Right renal pelvis (tissue), 4 donors: ENCODE results near the gene ETV3. TPM values are rescaled to one million over a fixed set of nuclear protein-coding genes. Genes with fewer than 3 reads are reported as not detected.

Experiments used
- DNase-seq, 4 donors: peaks; one replicate each; pipeline ENCODE4 v3.0.0-alpha.2; 2013; ENCODE audit warnings: low read depth in 4 of 4, low spot score in 3 of 4, missing footprints in 1 of 4
- polyA plus RNA-seq, 4 donors: library from polyadenylated mRNA; unstranded; fragments of 120-200 nt; gene quantifications; one replicate each; pipeline ENCODE4 v1.2.1, GENCODE V29; 2013; ENCODE audit not compliant: insufficient read length in 4 of 4

Gene ETV3
- polyA plus RNA-seq, 4 donors: 23.7 to 29.1 (median 28.8) TPM

DNA sequence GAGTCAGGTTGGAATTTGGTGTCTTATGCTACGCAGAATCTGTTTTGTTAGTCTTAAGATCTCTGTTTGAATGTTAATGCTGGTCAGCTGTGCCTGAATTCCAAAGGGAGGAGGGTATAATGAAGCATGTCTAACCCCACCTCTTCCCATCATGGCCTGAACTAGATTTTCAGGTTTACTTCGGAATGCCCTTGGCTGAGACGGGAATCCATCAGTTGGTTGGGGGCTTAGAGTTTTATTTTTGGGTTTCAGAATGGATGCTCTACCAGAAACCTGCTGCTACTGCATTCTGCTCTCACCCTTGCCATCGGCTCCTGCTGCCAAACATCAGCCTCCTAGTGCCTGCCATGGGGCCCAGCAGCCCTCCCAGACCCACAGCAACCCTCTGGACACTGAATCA lies 24.1 kb upstream of the ETV3 start:
- no peak for DNase-seq

DNA sequence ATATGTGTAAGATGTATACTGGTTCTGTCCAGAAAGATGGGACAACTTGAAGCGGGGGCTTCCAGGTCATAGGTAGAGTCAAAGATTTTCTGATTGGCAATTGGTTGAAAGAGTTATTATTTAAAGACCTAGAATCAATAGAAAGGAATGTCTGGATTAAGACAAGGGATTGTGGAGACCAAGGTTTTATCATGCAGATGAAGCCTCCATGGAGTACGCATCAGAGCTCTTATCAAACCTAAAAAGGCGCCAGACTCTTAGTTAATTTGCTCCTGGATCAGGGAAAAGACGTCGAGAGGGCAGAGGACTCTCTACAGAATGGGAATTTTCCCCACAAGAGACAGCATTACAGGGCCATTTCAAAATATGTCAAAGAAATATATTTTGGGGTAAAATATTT lies 23.7 kb upstream of the ETV3 start:
- DNase-seq: no peak

DNA sequence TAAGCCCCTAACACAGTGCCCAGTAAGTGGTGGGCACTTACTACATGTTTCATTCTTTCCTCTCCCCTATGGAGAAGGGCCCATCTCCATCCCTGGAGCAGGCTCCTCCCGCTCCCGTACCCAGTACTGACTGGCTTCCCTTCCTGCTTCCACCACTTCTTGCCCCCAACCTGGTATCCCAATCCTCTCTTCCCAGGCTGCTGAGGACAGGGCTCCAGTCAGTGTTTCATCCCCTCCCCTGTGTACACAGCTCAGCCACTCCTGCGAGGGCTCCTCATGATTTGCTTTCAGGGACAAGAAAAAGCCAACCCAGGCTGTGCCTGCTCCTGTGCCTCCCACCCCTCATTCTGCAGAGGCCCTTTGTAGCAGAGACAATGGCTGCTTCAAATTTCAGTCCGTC lies 20.8 kb upstream of the ETV3 start:
- DNase-seq: no peak

DNA sequence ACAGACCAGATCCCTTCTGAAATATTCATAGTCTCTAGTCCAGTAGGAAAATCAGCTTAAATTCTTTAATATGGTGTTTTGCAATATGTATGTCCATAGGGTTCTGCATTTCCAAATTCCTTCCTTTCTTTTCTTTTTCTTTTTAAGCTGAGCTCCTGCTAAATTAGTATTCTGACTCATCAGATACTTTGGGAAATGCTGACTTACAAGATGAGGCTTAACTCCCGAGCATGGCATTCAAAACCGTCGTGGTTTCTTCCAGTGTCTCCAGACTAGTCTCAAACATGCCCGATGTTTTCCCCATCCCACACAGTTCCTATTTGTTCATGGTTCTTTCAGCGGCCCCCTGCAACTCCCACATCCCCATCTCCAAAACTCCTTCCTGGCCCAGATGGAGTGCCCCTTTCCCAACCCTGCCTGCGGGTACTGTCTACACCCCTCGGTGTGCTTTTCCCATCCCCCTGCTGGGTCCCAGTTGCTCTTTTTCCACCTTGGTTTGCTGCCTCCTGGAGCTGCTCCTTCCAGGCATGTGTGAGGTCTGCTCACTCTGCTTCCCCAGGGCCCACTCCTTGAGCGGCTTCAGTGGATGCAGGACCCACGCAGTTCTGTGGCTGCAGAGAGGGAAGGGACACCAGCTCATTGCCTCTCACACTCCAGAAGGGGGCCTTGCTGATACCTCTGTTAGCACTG lies 19.5 kb upstream of the ETV3 start:
- DNase-seq: no peak

DNA sequence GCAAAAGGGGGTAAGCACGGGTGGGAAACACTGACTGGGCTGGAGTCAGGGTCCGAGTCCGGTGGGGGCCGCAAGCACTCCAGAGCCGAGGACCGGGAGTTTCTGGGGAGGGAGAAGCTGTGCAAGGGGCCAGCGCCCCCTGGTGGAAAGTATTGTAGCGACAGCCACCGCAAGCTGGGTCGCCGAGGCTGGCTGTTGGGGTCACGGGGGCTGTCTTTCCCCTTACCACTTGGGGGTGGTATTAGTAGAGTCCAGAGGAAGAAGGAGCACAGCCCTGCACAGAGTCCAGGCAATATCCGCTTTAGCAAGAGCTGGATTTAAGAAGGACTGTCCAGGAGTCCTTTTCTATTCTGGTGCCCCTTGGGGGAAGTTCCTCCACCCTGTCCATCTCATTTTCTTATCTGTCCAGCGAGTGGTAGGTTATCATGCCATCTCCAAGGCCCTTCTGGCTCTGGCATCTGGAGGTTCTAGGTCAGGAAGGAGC lies 17.9 kb upstream of the ETV3 start:
- peak in 2 of 4 donors; percentile 58 to 71 for DNase-seq

- DNase-seq: no peak
These were observed 17.5 kb upstream of the ETV3 start for GRCh38 chr1:157155658-157156057.

DNA sequence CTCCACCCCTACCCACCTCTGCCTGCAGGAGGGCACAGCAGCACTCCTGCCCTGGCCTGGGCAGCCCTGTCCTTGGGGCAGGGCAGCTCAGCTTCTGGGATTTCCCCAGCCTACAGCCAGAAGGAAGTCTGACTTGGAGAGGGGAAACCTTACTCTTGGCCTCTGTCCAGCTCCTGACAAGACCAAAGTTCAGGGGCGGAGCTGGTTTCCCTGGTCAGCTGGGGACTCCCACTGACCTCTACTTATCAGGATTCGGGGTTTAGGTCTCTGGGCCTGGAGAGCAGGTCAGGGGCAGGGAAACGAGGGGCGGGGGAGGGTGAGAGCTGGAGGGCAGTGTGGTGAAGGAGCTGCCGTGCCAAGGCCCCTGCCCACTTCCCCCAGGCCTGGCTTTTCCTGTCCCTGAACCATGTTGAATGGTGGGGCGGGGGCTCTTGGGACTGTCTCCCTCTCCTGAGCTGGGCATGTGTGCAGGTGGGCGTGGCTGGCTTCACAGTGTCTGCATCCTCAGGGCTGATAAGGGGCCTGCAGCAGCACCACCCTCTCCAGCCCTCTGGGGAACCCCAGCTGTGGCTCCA lies 16.8 kb upstream of the ETV3 start:
- no peak for DNase-seq

- no peak for DNase-seq
These were observed 16.1 kb upstream of the ETV3 start for GRCh38 chr1:157154291-157154690.

DNA sequence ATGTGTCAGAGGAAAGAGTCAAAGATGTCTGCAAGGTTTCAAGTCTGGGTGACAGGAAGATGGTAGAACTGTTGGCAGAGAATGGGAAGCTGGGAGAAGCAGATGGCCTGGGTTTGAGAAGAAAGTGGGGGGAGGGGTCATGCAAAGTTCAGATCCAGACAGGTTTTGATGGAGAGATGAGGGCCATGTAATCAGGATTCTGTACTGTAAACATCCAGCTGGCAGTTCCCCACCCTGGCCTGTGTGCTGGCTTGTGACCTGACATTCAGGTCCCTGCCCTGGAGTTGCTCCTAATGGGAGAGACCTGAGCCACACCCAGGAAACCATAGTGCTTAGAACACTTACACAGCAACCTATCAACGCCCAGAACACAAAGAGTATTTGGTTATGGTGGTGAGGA lies 15.6 kb upstream of the ETV3 start:
- no peak for DNase-seq

DNA sequence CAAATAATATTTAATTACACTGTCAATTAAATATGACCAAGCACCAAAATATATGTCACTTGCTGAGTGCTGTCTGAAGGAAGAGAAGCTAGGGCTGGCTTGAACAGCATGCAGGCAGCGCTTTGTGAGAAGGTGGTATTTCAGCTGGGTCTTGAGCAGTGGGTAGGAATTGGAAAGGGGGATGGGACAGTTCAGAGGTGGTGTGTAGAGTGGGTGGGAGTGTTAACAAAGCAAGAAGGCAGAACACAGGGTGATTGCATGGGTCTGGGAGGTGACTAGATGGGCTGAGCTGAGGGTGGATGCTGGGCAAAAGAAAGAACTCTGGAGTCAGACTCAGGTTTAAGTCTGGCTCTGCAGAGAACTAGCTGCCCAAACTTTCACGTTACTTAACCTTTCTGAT lies 14.3 kb upstream of the ETV3 start:
- no peak for DNase-seq

GRCh38 chr1:157151506-157151905 lies 13.3 kb upstream of the ETV3 start:
- DNase-seq: no peak

GRCh38 chr1:157151073-157151472 lies 12.9 kb upstream of the ETV3 start:
- DNase-seq: no peak

- no peak for DNase-seq
These were observed 12.4 kb upstream of the ETV3 start for GRCh38 chr1:157150631-157151030.

DNA sequence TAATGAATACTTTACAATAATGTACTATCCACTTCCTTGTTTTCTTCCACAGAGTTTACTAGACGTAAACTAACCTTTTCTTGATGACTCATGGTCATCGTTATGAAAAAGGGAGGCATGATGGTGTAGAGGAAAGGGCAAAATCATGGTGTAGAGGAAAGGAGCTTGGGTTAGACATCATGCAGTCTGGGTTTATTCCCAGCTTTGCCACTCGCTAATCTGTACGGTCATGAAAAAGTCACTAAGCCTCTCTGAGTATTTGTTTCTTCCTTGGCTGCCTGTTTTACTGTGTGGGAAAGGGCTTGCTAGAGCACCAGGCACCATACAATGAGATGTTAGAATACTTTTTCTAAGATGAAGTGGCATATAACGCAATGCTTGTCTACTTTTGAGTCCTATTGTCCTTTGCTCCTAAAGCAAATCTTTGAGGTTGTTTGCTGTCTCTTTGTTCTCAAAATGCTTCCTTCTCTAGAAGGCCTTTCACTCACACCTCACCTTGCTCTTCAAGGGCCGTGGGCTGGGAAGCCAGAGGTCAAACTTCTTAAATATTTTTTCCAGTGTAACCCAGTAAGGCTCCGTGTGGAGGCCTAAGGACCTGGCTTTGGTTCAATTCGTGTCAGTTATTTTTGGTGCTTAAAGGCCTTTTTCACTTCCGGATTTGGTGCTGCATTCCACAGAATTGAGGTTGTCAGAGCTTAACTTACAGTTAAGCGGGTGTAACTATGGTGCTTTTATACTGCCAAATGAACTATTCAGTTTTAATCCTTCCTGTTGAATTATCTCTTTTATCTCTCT lies 9.9 kb upstream of the ETV3 start:
- DNase-seq: no peak

DNA sequence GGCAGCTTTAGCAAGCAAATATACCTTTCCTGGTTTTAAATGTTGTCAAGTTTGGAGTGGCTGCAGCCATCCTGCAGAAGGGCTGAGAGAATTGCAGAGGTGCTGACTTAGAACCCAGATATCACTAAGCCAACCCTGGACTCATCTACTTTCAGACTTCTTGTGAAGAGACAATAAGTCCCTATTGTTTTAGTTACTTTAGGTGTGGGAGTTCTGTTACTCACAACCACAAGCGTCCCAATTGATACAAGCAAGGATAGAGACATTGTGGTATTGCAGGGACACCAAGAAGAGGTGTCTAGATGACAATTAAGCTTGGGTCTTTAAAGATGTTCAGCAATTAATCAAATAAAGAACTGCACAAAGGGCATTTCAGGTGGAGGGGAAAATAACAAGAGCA lies 8.8 kb upstream of the ETV3 start:
- no peak for DNase-seq

DNA sequence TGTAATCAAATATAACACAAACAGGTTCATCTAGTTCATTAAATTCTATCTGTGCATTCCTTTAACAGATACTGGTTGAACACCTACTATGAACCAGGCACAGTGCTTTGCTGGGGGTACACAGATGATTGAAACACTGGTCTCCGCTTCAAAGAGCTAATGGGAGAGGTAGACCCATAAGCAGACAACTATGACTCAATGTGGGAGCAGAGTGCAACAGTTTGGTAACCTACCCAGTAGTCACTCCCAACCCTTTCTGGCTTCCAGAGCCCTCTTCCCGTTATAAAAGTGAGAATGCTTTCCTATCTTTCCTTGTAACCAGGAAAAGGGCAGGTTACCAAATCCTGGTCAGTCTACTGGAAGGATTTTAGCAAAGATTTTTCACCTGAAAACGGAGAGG lies 8.0 kb upstream of the ETV3 start:
- DNase-seq: no peak

GRCh38 chr1:157145076-157145475 lies 6.9 kb upstream of the ETV3 start:
- DNase-seq: no peak

- DNase-seq: no peak
These were observed 6.3 kb upstream of the ETV3 start for GRCh38 chr1:157144509-157144908.

GRCh38 chr1:157142765-157143423 lies 4.7 kb upstream of the ETV3 start:
- DNase-seq: no peak

- DNase-seq: no peak
These were observed 4.0 kb upstream of the ETV3 start for GRCh38 chr1:157142201-157142600.

- DNase-seq: no peak
These were observed 3.1 kb upstream of the ETV3 start for GRCh38 chr1:157141212-157141855.
